ENCODE data around the gene CCDC169.

CCDC169 gene

DNA sequence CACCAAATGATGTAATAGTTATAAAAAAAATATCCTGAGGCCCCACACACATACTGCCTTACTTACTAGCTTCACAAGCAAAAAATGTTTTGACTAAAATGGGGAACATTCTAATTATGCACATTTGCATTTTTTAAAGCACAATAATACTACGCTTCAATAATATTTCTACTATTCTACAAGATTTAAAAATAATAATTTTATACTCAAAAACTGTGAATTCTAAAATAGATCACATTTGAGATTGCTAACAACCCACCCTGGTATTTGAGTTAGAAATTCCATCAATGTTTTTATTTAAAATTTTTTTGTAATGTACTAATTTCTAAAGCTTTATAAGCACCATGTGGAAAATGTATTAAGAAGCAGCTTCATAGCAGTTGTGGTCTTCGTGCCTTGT lies 24.2 kb downstream of the CCDC169 start:
- Histone ChIP-seq H4K8ac (ENCODE audit: low read depth, low read length) (no peak overlapping the region), H3K36me3 (replicated peaks in 1 of 2; ENCODE audit: control insufficient read depth in 2 of 2, insufficient read depth in 2 of 2, low read length in 2 of 2) (no peaks in the 10 kb centered on the region), H2BK15ac (ENCODE audit: low read length) (no peak overlapping the region), H2BK5ac (ENCODE audit: low read length) (no peak overlapping the region), H4K91ac (ENCODE audit: low read depth, low read length, poor library complexity) (no peak overlapping the region), H3K79me1 (ENCODE audit: low read depth, low read length) (no peaks in the 10 kb centered on the region), H2BK12ac (ENCODE audit: low read length) (no peak overlapping the region), H2AK5ac (ENCODE audit: low read depth, low read length) (no peak overlapping the region), H3K4me1 (ENCODE audit: control insufficient read depth in 2 of 2, insufficient read depth in 1 of 2, low read depth in 1 of 2, low read length in 2 of 2) (no peaks in the 10 kb centered on the region), H3K4me3 (ENCODE audit: low read length in 2 of 2) (no peak overlapping the region), H3K9me3 (replicated peaks in 1 of 2; ENCODE audit: control insufficient read depth in 2 of 2, insufficient read depth in 1 of 2, low read depth in 1 of 2, low read length in 2 of 2) (no peaks in the 10 kb centered on the region), H2AFZ (ENCODE audit: low read length) (no peak overlapping the region), H3K23ac (ENCODE audit: low read depth, low read length, poor library complexity) (no peak overlapping the region), H3K9ac (ENCODE audit: low read depth, low read length, poor library complexity) (no peak overlapping the region), H3K18ac (ENCODE audit: low read length) (no peak overlapping the region), H2BK120ac (ENCODE audit: low read depth, low read length) (no peak overlapping the region), H3K4ac (ENCODE audit: low read length) (no peak overlapping the region), H3K27ac (replicated peaks; ENCODE audit: low read length) (no peak overlapping the region), H3K27me3 (ENCODE audit: control insufficient read depth in 3 of 3, insufficient read depth in 3 of 3, low read depth in 1 of 3, low read length in 3 of 3) (no peaks in the 10 kb centered on the region), H3K4me2 (ENCODE audit: insufficient read depth, low read length, poor library complexity, severe bottlenecking) (no peak overlapping the region), H3K14ac (ENCODE audit: low read length) (no peak overlapping the region)
- no peak for DNase-seq (ENCODE audit: low spot score)
- whole genome bisulfite sequencing, 2 donors (ENCODE audit: extremely low coverage in 2 of 2, insufficient read length in 2 of 2, insufficient replicate concordance in 1 of 2): 100% methylated on average over 1 of the region's 2 CpGs; no CpG with 5 or more reads in 1 of the 2 donors

GRCh38 chr13:36261976-36262375 lies 35.6 kb downstream of the CCDC169 start:
- no peak overlapping the region for H2BK12ac ChIP-seq (ENCODE audit: low read length)
- H2BK120ac ChIP-seq (ENCODE audit: low read depth, low read length): no peak overlapping the region
- H2BK15ac ChIP-seq (ENCODE audit: low read length): no peak overlapping the region
- H3K36me3 ChIP-seq (replicated peaks in 1 of 2; ENCODE audit: control insufficient read depth in 2 of 2, insufficient read depth in 2 of 2, low read length in 2 of 2): no peaks in the 10 kb centered on the region
- no peak for DNase-seq (ENCODE audit: low spot score)
- no peak overlapping the region for H2AFZ ChIP-seq (ENCODE audit: low read length)
- H4K8ac ChIP-seq (ENCODE audit: low read depth, low read length): no peak overlapping the region
- no peak overlapping the region for H3K14ac ChIP-seq (ENCODE audit: low read length)
- no peaks in the 10 kb centered on the region for H3K9me3 ChIP-seq (replicated peaks in 1 of 2; ENCODE audit: control insufficient read depth in 2 of 2, insufficient read depth in 1 of 2, low read depth in 1 of 2, low read length in 2 of 2)
- H3K27me3 ChIP-seq (ENCODE audit: control insufficient read depth in 3 of 3, insufficient read depth in 3 of 3, low read depth in 1 of 3, low read length in 3 of 3): no peaks in the 10 kb centered on the region
- H3K23ac ChIP-seq (ENCODE audit: low read depth, low read length, poor library complexity): no peak overlapping the region
- H3K79me1 ChIP-seq (ENCODE audit: low read depth, low read length): no peaks in the 10 kb centered on the region
- no peak overlapping the region for H3K18ac ChIP-seq (ENCODE audit: low read length)
- H3K27ac ChIP-seq (replicated peaks; ENCODE audit: low read length): no peak overlapping the region
- H4K91ac ChIP-seq (ENCODE audit: low read depth, low read length, poor library complexity): no peak overlapping the region
- H3K4me3 ChIP-seq (ENCODE audit: low read length in 2 of 2): no peak overlapping the region
- H3K4me2 ChIP-seq (ENCODE audit: insufficient read depth, low read length, poor library complexity, severe bottlenecking): no peak overlapping the region
- H3K9ac ChIP-seq (ENCODE audit: low read depth, low read length, poor library complexity): no peak overlapping the region
- no peak overlapping the region for H3K4ac ChIP-seq (ENCODE audit: low read length)
- no peaks in the 10 kb centered on the region for H3K4me1 ChIP-seq (ENCODE audit: control insufficient read depth in 2 of 2, insufficient read depth in 1 of 2, low read depth in 1 of 2, low read length in 2 of 2)
- no peak overlapping the region for H2AK5ac ChIP-seq (ENCODE audit: low read depth, low read length)
- H2BK5ac ChIP-seq (ENCODE audit: low read length): no peak overlapping the region

- no peaks in the 10 kb centered on the region for H3K9me3 ChIP-seq (replicated peaks in 1 of 2; ENCODE audit: control insufficient read depth in 2 of 2, insufficient read depth in 1 of 2, low read depth in 1 of 2, low read length in 2 of 2)
- H3K4me1 ChIP-seq (ENCODE audit: control insufficient read depth in 2 of 2, insufficient read depth in 1 of 2, low read depth in 1 of 2, low read length in 2 of 2): no peaks in the 10 kb centered on the region
Observed at GRCh38 chr13:36261011-36261410, 36.6 kb downstream of the CCDC169 start.

GRCh38 chr13:36259361-36260137 lies 38.1 kb downstream of the CCDC169 start:
- H3K27ac ChIP-seq (replicated peaks; ENCODE audit: low read length): no peak overlapping the region
- H2AK5ac ChIP-seq (ENCODE audit: low read depth, low read length): no peak overlapping the region
- no peak overlapping the region for H3K9ac ChIP-seq (ENCODE audit: low read depth, low read length, poor library complexity)
- no peak overlapping the region for H3K4me3 ChIP-seq (ENCODE audit: low read length in 2 of 2)
- DNase-seq (ENCODE audit: low spot score): no peak
- H3K18ac ChIP-seq (ENCODE audit: low read length): no peak overlapping the region
- H3K23ac ChIP-seq (ENCODE audit: low read depth, low read length, poor library complexity): no peak overlapping the region
- no peak overlapping the region for H4K91ac ChIP-seq (ENCODE audit: low read depth, low read length, poor library complexity)
- H2BK15ac ChIP-seq (ENCODE audit: low read length): no peak overlapping the region
- peaks cover 0 to 3% of the 10 kb centered on the region in 2 donors for H3K9me3 ChIP-seq (replicated peaks in 1 of 2; ENCODE audit: control insufficient read depth in 2 of 2, insufficient read depth in 1 of 2, low read depth in 1 of 2, low read length in 2 of 2)
- H2BK12ac ChIP-seq (ENCODE audit: low read length): no peak overlapping the region
- no peaks in the 10 kb centered on the region for H3K79me1 ChIP-seq (ENCODE audit: low read depth, low read length)
- H2AFZ ChIP-seq (ENCODE audit: low read length): no peak overlapping the region
- H3K27me3 ChIP-seq (ENCODE audit: control insufficient read depth in 3 of 3, insufficient read depth in 3 of 3, low read depth in 1 of 3, low read length in 3 of 3): no peaks in the 10 kb centered on the region
- H3K4ac ChIP-seq (ENCODE audit: low read length): no peak overlapping the region
- no peaks in the 10 kb centered on the region for H3K4me1 ChIP-seq (ENCODE audit: control insufficient read depth in 2 of 2, insufficient read depth in 1 of 2, low read depth in 1 of 2, low read length in 2 of 2)
- no peak overlapping the region for H3K14ac ChIP-seq (ENCODE audit: low read length)
- H2BK5ac ChIP-seq (ENCODE audit: low read length): no peak overlapping the region
- H2BK120ac ChIP-seq (ENCODE audit: low read depth, low read length): no peak overlapping the region
- no peak overlapping the region for H3K4me2 ChIP-seq (ENCODE audit: insufficient read depth, low read length, poor library complexity, severe bottlenecking)
- no peak overlapping the region for H4K8ac ChIP-seq (ENCODE audit: low read depth, low read length)
- H3K36me3 ChIP-seq (replicated peaks in 1 of 2; ENCODE audit: control insufficient read depth in 2 of 2, insufficient read depth in 2 of 2, low read length in 2 of 2): no peaks in the 10 kb centered on the region
- WGBS, 2 donors (ENCODE audit: extremely low coverage in 2 of 2, insufficient read length in 2 of 2, insufficient replicate concordance in 1 of 2): no CpG with 5 or more reads among the region's 8 CpGs

More at GRCh38 chr13:36261011-36261410, 36.6 kb downstream of the CCDC169 start:
- Histone ChIP-seq H3K4ac (ENCODE audit: low read length) (no peak overlapping the region), H2BK15ac (ENCODE audit: low read length) (no peak overlapping the region), H3K23ac (ENCODE audit: low read depth, low read length, poor library complexity) (no peak overlapping the region), H2BK120ac (ENCODE audit: low read depth, low read length) (no peak overlapping the region), H3K4me3 (ENCODE audit: low read length in 2 of 2) (no peak overlapping the region), H2AK5ac (ENCODE audit: low read depth, low read length) (no peak overlapping the region), H3K36me3 (replicated peaks in 1 of 2; ENCODE audit: control insufficient read depth in 2 of 2, insufficient read depth in 2 of 2, low read length in 2 of 2) (no peaks in the 10 kb centered on the region), H3K27me3 (ENCODE audit: control insufficient read depth in 3 of 3, insufficient read depth in 3 of 3, low read depth in 1 of 3, low read length in 3 of 3) (no peaks in the 10 kb centered on the region), H3K79me1 (ENCODE audit: low read depth, low read length) (no peaks in the 10 kb centered on the region), H3K9ac (ENCODE audit: low read depth, low read length, poor library complexity) (no peak overlapping the region), H3K14ac (ENCODE audit: low read length) (no peak overlapping the region), H3K18ac (ENCODE audit: low read length) (no peak overlapping the region), H2BK12ac (ENCODE audit: low read length) (no peak overlapping the region), H4K8ac (ENCODE audit: low read depth, low read length) (no peak overlapping the region), H4K91ac (ENCODE audit: low read depth, low read length, poor library complexity) (no peak overlapping the region), H2AFZ (ENCODE audit: low read length) (no peak overlapping the region), H3K27ac (replicated peaks; ENCODE audit: low read length) (no peak overlapping the region), H2BK5ac (ENCODE audit: low read length) (no peak overlapping the region), H3K4me2 (ENCODE audit: insufficient read depth, low read length, poor library complexity, severe bottlenecking) (no peak overlapping the region)
- no CpG with 5 or more reads among the region's 3 CpGs for WGBS, 2 donors (ENCODE audit: extremely low coverage in 2 of 2, insufficient read length in 2 of 2, insufficient replicate concordance in 1 of 2)
- DNase-seq (ENCODE audit: low spot score): no peak

Measured in neuronal stem cell (in vitro differentiated cells).